Nephron (organoid): Measurements from ENCODE around the gene GSTP1.

Source experiments
- H3K27ac Mint-ChIP-seq, 3 experiments: 2 replicates each; pipeline ENCODE4 v1.8.0; 2020; ENCODE audit warnings: mixed read lengths in 3 of 3, mild to moderate bottlenecking in 2 of 3, moderate library complexity in 1 of 3
- H3K27me3 Mint-ChIP-seq: 2 replicates; pipeline ENCODE4 v1.8.0; 2021; ENCODE audit warnings: low read depth, mild to moderate bottlenecking, moderate library complexity, mixed read lengths
- H3K36me3 Mint-ChIP-seq: 2 replicates; pipeline ENCODE4 v1.8.0; 2020; ENCODE audit warnings: low read depth, mixed read lengths
- H3K4me1 Mint-ChIP-seq: 2 replicates; pipeline ENCODE4 v1.8.0; 2020; ENCODE audit warnings: mixed read lengths
- H3K4me3 Mint-ChIP-seq, 3 experiments: 2 replicates each; pipeline ENCODE4 v1.8.0; 2020; ENCODE audit warnings: mild to moderate bottlenecking in 3 of 3, mixed read lengths in 3 of 3, moderate library complexity in 2 of 3
- H3K9me3 Mint-ChIP-seq: 2 replicates; pipeline ENCODE4 v1.8.0; 2020; ENCODE audit warnings: mixed read lengths
- TF ChIP-seq, protein P1 (sequence below), 3 experiments: fragments of 200-600 bp; sonication (generic); IDR thresholded peaks; one replicate each; pipeline ENCODE4 v1.5.0; 2021; ENCODE audit warnings: antibody characterized with exemption in 3 of 3; ENCODE audit not compliant: unreplicated experiment in 3 of 3

Gene GSTP1

DNA sequence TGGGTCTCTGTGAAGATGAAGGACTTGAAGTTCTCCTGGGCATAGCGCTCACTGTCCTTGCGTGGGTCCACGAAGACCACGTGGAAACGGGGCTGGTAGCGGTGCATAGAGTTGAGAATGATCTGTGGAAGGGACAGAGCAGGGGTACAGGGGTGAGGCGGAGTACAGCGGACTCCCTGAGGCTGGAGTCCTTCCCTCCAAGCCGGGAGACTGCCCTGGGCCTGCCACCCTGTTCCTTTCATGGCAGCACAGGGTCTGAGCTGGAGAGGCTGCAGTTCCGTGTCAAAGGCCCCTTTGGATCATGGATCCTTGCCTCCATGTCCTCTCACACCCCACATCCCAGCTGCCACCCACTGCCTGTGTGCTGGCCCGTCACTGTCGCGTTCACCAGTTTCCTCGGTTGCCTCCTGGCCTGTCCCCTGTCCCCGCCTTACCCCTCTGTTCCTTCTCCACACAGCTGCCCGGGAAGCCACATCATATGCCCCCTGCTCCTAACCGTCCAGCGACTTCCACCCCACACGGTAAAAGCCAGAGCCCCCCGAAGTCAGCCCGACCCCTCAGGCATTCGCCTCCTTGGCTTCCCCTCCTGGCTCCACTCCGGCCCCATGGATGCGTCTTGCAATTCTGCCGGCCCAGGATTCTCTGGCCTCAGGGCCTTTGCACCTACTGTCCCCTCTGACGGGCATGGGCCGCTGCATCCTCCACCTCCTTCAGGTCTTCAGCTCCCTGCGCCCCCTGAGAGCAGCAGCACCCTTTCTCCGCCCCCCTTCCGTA, 49.6 kb downstream of the GSTP1 start:
- Mint-ChIP-seq H3K9me3 (no peaks in the 10 kb centered on the region), H3K27me3 (peaks cover 5% of the 10 kb centered on the region), H3K4me1 (peaks cover 4% of the 10 kb centered on the region), H3K36me3 (no peaks in the 10 kb centered on the region), H3K27ac (peak overlapping the region in 1 of 3 experiments; percentile 22), H3K4me3 (peak overlapping the region in 2 of 3 experiments; percentile 60 to 61)
- TF ChIP-seq, protein P1, sequence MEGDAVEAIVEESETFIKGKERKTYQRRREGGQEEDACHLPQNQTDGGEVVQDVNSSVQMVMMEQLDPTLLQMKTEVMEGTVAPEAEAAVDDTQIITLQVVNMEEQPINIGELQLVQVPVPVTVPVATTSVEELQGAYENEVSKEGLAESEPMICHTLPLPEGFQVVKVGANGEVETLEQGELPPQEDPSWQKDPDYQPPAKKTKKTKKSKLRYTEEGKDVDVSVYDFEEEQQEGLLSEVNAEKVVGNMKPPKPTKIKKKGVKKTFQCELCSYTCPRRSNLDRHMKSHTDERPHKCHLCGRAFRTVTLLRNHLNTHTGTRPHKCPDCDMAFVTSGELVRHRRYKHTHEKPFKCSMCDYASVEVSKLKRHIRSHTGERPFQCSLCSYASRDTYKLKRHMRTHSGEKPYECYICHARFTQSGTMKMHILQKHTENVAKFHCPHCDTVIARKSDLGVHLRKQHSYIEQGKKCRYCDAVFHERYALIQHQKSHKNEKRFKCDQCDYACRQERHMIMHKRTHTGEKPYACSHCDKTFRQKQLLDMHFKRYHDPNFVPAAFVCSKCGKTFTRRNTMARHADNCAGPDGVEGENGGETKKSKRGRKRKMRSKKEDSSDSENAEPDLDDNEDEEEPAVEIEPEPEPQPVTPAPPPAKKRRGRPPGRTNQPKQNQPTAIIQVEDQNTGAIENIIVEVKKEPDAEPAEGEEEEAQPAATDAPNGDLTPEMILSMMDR (IDR thresholded peaks at IDR 0.05; ENCODE audit: unreplicated experiment in 3 of 3), result no peak

DNA sequence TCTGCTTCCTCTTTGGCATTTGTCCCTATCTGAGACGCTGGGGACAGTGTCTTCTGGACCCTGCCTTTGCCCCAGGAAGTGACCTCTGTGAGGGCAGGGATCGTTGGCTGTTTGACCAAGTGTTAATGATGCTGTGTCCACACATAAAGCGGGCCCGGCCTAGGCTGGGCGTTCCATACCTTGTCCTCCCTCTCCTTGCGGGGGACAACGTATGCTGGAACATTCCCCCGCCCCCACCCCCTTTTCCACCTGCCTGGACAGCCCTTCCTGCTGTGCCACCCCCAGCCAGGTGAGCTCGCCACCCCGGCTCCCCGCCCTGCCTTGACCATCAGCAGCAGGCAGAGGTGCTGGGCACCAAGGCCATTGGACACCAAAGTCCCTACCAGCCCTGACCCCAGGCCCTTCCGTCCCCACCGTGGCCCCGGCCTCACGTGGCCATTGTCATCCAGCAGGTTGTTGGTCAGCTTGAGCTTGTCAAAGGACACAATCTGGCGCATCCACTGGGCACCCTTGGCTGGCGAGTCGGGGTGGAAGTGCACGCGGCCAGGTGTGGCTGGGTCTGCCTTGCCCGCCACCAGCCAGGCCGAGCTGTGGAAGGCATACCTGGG, 50.2 kb downstream of the GSTP1 start:
- TF ChIP-seq, protein P1 (IDR thresholded peaks at IDR 0.05; ENCODE audit: unreplicated experiment in 3 of 3), result no peak

DNA sequence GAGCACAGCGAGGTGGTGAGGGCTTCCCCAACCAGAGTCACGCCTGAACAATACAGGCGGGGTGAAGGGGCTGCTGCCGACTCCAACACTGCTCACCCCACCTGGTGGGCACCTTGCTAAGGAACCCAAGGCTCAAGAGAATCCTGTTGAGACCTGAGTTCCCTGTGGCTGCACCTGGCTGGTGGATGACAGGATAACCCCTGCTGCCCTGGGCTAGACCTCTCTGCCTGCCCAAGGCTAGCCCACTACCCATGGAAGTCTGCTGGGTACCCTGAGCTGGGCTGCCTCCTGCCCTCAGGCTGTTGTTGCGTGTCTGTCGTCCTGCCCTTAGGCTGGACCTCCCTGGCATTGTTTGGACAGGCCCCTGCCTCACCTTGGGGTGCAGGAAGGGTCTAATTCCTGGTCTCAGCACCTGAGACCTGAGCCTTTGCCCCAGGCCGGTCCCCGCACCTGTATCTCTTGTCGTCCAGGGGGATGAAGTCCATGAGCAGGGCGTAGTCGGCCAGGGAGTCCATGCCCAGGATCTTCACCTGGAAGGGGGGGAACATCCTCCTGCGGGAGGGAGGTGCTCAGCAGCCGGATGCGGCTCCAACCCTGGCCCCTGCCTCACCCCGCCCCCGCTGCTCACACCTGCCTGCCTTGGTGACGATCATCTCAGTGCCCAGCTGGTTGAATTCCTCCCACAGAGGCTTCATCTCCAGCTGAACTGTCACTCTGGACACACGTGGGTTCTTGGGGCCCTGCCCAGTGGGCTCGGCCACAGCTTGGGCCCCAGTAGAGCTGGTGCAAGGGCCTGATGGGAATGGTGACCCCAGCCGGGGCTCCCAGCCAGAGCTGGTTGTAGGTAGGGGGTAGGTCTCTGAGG, 51.0 kb downstream of the GSTP1 start:
- H3K4me3 Mint-ChIP-seq, result no peak overlapping the region

More for the DNA sequence above, 50.2 kb downstream of the GSTP1 start:
- Mint-ChIP-seq H3K27me3 (peaks cover 5% of the 10 kb centered on the region), H3K4me3 (peak overlapping the region in 1 of 3 experiments; percentile 35), H3K27ac (no peak overlapping the region), H3K9me3 (no peaks in the 10 kb centered on the region), H3K36me3 (no peaks in the 10 kb centered on the region), H3K4me1 (peaks cover 4% of the 10 kb centered on the region)

DNA sequence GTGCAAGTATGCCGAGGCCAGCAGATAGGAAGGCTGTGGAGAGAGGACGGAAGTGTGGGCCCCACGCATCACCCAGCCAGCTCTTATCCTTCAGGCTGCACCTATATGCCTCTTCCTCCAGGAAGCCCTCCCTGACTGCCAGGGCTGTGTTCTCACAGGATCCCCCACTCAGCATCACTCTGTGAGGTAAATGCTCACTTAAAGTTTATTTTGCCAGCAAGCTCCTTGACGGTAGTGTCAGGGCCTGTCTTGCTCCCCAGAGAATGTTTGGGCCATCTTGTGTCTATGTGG, 51.6 kb downstream of the GSTP1 start:
- Mint-ChIP-seq H3K4me1 (peaks cover 4% of the 10 kb centered on the region), H3K9me3 (no peaks in the 10 kb centered on the region), H3K27ac (no peak overlapping the region), H3K36me3 (no peaks in the 10 kb centered on the region), H3K27me3 (peaks cover 5% of the 10 kb centered on the region), H3K4me3 (no peak overlapping the region)
- TF ChIP-seq, protein P1 (IDR thresholded peaks at IDR 0.05; ENCODE audit: unreplicated experiment in 3 of 3), result no peak

More for the DNA sequence above, 51.0 kb downstream of the GSTP1 start:
- Mint-ChIP-seq H3K36me3 (no peaks in the 10 kb centered on the region), H3K4me1 (peaks cover 4% of the 10 kb centered on the region), H3K27me3 (peaks cover 5% of the 10 kb centered on the region), H3K9me3 (no peaks in the 10 kb centered on the region), H3K27ac (no peak overlapping the region)
- TF ChIP-seq, protein P1 (IDR thresholded peaks at IDR 0.05; ENCODE audit: unreplicated experiment in 3 of 3), result no peak
